Forelimb muscle (tissue), 1 donor: Measurements from ENCODE around the gene PIGA. TPM values are rescaled to one million over a fixed set of nuclear protein-coding genes. Genes with fewer than 3 reads are reported as not detected.
A peak's percentile ranks its signal among the peaks of the same experiment; 100 is the strongest.
"Not testable (repeated sequence)": the region's sequence is repeated elsewhere in the genome, so short reads cannot be mapped to it uniquely, and the experiment has no call there.

Source experiments
- DNase-seq: peaks from one replicate; pipeline ENCODE4 v3.0.0-alpha.2; 2013; ENCODE audit warnings: low read depth
- polyA plus RNA-seq: library from polyadenylated mRNA; unstranded; fragments of 120-200 nt; gene quantifications from one replicate; pipeline ENCODE4 v1.2.1, GENCODE V29; 2013; ENCODE audit not compliant: insufficient read length

PIGA gene
- polyA plus RNA-seq, 1 donor, result 5.4 TPM

GRCh38 chrX:15321447-15321846 is 13.9 kb downstream of the PIGA start:
- no peak for DNase-seq

- DNase-seq, result no peak
These were observed 15.0 kb downstream of the PIGA start for GRCh38 chrX:15320297-15320696.

GRCh38 chrX:15319075-15319474 is 16.2 kb downstream of the PIGA start:
- no peak for DNase-seq

- no peak for DNase-seq
These were observed 19.8 kb downstream of the PIGA start, which contains the start of gene ASB11 for GRCh38 chrX:15315509-15315908. Gene ASB11 (minus strand): TSS chrX:15315640. CDS start chrX:15315605, 35 bp downstream.

- DNase-seq, result no peak
These were observed 20.9 kb downstream of the PIGA start for GRCh38 chrX:15314472-15314871.

- no peak for DNase-seq
These were observed 24.2 kb downstream of the PIGA start for GRCh38 chrX:15311119-15311518.

GRCh38 chrX:15310117-15310516 is 25.2 kb downstream of the PIGA start:
- DNase-seq, result peak; percentile 60

- not testable (repeated sequence) for DNase-seq
These were observed 29.4 kb downstream of the PIGA start for GRCh38 chrX:15305899-15306298.

GRCh38 chrX:15301924-15302323 is 33.4 kb downstream of the PIGA start:
- no peak for DNase-seq

- DNase-seq, result no peak
These were observed 35.1 kb downstream of the PIGA start for GRCh38 chrX:15299941-15300851.

- no peak for DNase-seq
These were observed 36.5 kb downstream of the PIGA start for GRCh38 chrX:15298780-15299179.

- DNase-seq, result no peak
These were observed 37.1 kb downstream of the PIGA start for GRCh38 chrX:15298201-15298600.

GRCh38 chrX:15293451-15293850 is 41.9 kb downstream of the PIGA start:
- no peak for DNase-seq

GRCh38 chrX:15292861-15293260 is 42.5 kb downstream of the PIGA start:
- no peak for DNase-seq

- no peak for DNase-seq
These were observed 57.7 kb downstream of the PIGA start for GRCh38 chrX:15277604-15278003.

- no peak for DNase-seq
These were observed 60.4 kb downstream of the PIGA start for GRCh38 chrX:15274946-15275345.

- not testable (repeated sequence) for DNase-seq
These were observed 62.0 kb downstream of the PIGA start for GRCh38 chrX:15273275-15273674.

- DNase-seq, result no peak
These were observed 63.6 kb downstream of the PIGA start for GRCh38 chrX:15271757-15272156.

- DNase-seq, result no peak
These were observed 65.5 kb downstream of the PIGA start, which contains the start of gene ASB9 for GRCh38 chrX:15269618-15270521. Gene ASB9 (minus strand): TSS chrX:15270083. CDS start chrX:15269874, 209 bp downstream.
